GM12878 (cell line): ENCODE results near the gene LIMCH1. TPM values are rescaled to one million over a fixed set of nuclear protein-coding genes. Genes with fewer than 3 reads are reported as not detected.

ENCODE experiments used
- ATAC-seq: fragments of 200-7000 bp; cut with Tn5 transposase; 3 replicates; pipeline ENCODE4 v1.9.1; 2020; ENCODE audit warnings: mild to moderate bottlenecking, moderate library complexity
- BruUV-seq: library from RNA; stranded (reverse); fragments of 400-500 nt; replicated peaks from 2 replicates; lab custom pipeline; 2021; lab: Mats Ljungman, UMichigan
- CTCF ChIA-PET: fragments of 300-600 bp; sonication (Branson Sonifier 250); formaldehyde crosslinking; extraction: SDS; loops from one replicate; lab custom pipeline; 2021; ENCODE audit warnings: inconsistent platforms; lab: Yijun Ruan, JAX
- POLR2A ChIA-PET: fragments of 350-600 bp; formaldehyde crosslinking; extraction: SDS; loops from one replicate; lab custom pipeline; 2021; ENCODE audit warnings: inconsistent platforms; lab: Charles Lee
- RAD21 ChIA-PET: fragments of 300-600 bp; sonication (Branson Sonifier 250); formaldehyde crosslinking; loops from one replicate; lab custom pipeline; 2023; ENCODE audit warnings: antibody characterized with exemption; ENCODE audit not compliant: unreplicated experiment; lab: Charles Lee
- SMC1A ChIA-PET: fragments of 300-600 bp; sonication (Branson Sonifier 250); formaldehyde crosslinking; loops from one replicate; lab custom pipeline; 2023; ENCODE audit not compliant: unreplicated experiment, uncharacterized antibody; lab: Charles Lee
- DNase-seq: peaks from one replicate; pipeline ENCODE4 v3.0.0-alpha.2; 2011; ENCODE audit warnings: low read depth, low spot score
- FAIRE-seq: peaks from 3 replicates; lab custom pipeline; 2011; peaks lifted over from hg19 to GRCh38; lab: Jason Lieb, UNC
- H2AFZ ChIP-seq: 2 replicates; pipeline ENCODE4 v1.6.0; 2011; ENCODE audit warnings: low read depth, low read length, control low read depth; ENCODE audit not compliant: control insufficient read depth
- H3K27ac ChIP-seq: 2 replicates; pipeline ENCODE4 v1.5.1; 2011; ENCODE audit warnings: control low read depth; ENCODE audit not compliant: control insufficient read depth, insufficient read depth
- H3K27me3 ChIP-seq, 2 experiments: replicated peaks in 1 of 2; 2 replicates each; pipeline versions ENCODE4 v1.6.0 to v1.6.1; 2011; ENCODE audit warnings: low read length in 1 of 2; ENCODE audit not compliant: control insufficient read depth in 2 of 2, insufficient read depth in 2 of 2
- H3K36me3 ChIP-seq, 2 experiments: 2 replicates each; pipeline ENCODE4 v1.5.1; 2011; ENCODE audit warnings: low read length in 1 of 2; ENCODE audit not compliant: control insufficient read depth in 2 of 2, insufficient read depth in 2 of 2
- H3K4me1 ChIP-seq: 2 replicates; pipeline ENCODE4 v1.6.1; 2011; ENCODE audit warnings: mild to moderate bottlenecking, low read length, moderate library complexity, mixed read lengths; ENCODE audit not compliant: control insufficient read depth, insufficient read depth
- H3K4me2 ChIP-seq: 2 replicates; pipeline ENCODE4 v1.6.0; 2011; ENCODE audit warnings: control low read depth; ENCODE audit not compliant: control insufficient read depth, insufficient read depth
- H3K4me3 ChIP-seq: fragments of 200-600 bp; sonication (generic); 2 replicates; pipeline ENCODE4 v1.5.1; 2016
- H3K79me2 ChIP-seq: 2 replicates; pipeline ENCODE4 v1.6.0; 2011; ENCODE audit warnings: low read length; ENCODE audit not compliant: control insufficient read depth, insufficient read depth
- H3K9ac ChIP-seq: 2 replicates; pipeline ENCODE4 v1.8.0; 2011; ENCODE audit warnings: low read length, control low read depth, mixed read lengths; ENCODE audit not compliant: control insufficient read depth, insufficient read depth
- H3K9me3 ChIP-seq: replicated peaks from 3 replicates; pipeline ENCODE4 v1.5.1; 2011; ENCODE audit warnings: mild to moderate bottlenecking, low read length; ENCODE audit not compliant: control insufficient read depth, insufficient read depth
- H4K20me1 ChIP-seq: 2 replicates; pipeline ENCODE4 v1.6.0; 2011; ENCODE audit not compliant: control insufficient read depth, insufficient read depth
- CBX5 ChIP-seq: sonication (generic); IDR thresholded peaks from 2 replicates; pipeline ENCODE4 v1.6.1; 2016; ENCODE audit warnings: low read depth, moderate library complexity, mild to moderate bottlenecking, inconsistent platforms
- CREB1 ChIP-seq: IDR thresholded peaks from 2 replicates; pipeline ENCODE4 v1.6.1; 2012; ENCODE audit warnings: low read depth, mild to moderate bottlenecking, inconsistent platforms
- ESRRA ChIP-seq: IDR thresholded peaks from 2 replicates; pipeline ENCODE4 v1.6.1; 2012; ENCODE audit warnings: mild to moderate bottlenecking, low read length, improper control_type of control experiment
- ETV6 ChIP-seq, 2 experiments: fragments of 450-650 bp in 1 of 2; IDR thresholded peaks in 1 of 2; conservative IDR thresholded peaks in 1 of 2; 2 replicates each; pipeline ENCODE4 v1.6.1; 2014; ENCODE audit warnings: antibody characterized with exemption in 1 of 2, borderline replicate concordance in 1 of 2, low read depth in 1 of 2, mild to moderate bottlenecking in 1 of 2, moderate library complexity in 1 of 2
- IRF5 ChIP-seq: fragments of 450-650 bp; IDR thresholded peaks from 2 replicates; pipeline ENCODE4 v1.6.1; 2017; ENCODE audit warnings: borderline replicate concordance
- MXI1 ChIP-seq: fragments of 150-350 bp; IDR thresholded peaks from 2 replicates; pipeline ENCODE4 v1.6.1; 2011; ENCODE audit warnings: low read depth, mild to moderate bottlenecking, inconsistent platforms, low read length, improper control_type of control experiment
- SIX5 ChIP-seq: IDR thresholded peaks from 2 replicates; pipeline ENCODE4 v1.6.1; 2011; ENCODE audit warnings: mild to moderate bottlenecking, low read depth, low read length, moderate library complexity; ENCODE audit not compliant: severe bottlenecking
- ZBED1 ChIP-seq: IDR thresholded peaks from 2 replicates; pipeline ENCODE4 v1.6.1; 2016; ENCODE audit warnings: borderline replicate concordance
- ZZZ3 ChIP-seq: IDR thresholded peaks from 2 replicates; pipeline ENCODE4 v1.6.1; 2011; ENCODE audit warnings: low read depth; ENCODE audit not compliant: control insufficient read depth, insufficient read length
- WGBS: methylation state at CpG from one replicate; pipeline ENCODE4 v1.1.6; 2016; ENCODE audit warnings: low lambda C conversion rate; ENCODE audit not compliant: insufficient replicate concordance, insufficient coverage; ENCODE audit errors: missing lambda C conversion rate; 5-methylcytosine and 5-hydroxymethylcytosine counted together
- in situ Hi-C: fragments of 300-500 bp; cut with MboI; formaldehyde crosslinking; loops from 9 replicates; pipeline ENCODE4 v1.14.3; 2018; ENCODE audit warnings: mixed read lengths
- intact Hi-C: fragments of 100-400 bp; cut with micrococcal nuclease; formaldehyde crosslinking; loops from one replicate; pipeline ENCODE4 v1.14.2; 2022; ENCODE audit not compliant: unreplicated experiment
- polyA plus RNA-seq, 11 experiments: library from polyadenylated mRNA; depleted of rRNA in 4 of 11; unstranded in 6 of 11; stranded (reverse) in 5 of 11; fragments of >200 nt; fragmentation: Nextera tagmentation in 4 of 11; fragmentation: Illumina TruSeq in 1 of 11; extraction: Ambion mirVana in 4 of 11; extraction: Trizol in 1 of 11; gene quantifications; 1 replicate in 1 of 11; 2 replicates in 10 of 11; pipeline versions ENCODE4 v1.2.1 to v1.2.3, GENCODE V29; 2011 to 2016; ENCODE audit warnings: inconsistent platforms in 2 of 11, missing spikeins in 2 of 11, low read depth in 1 of 11
- total RNA-seq, 4 experiments: library from RNA; depleted of rRNA in 3 of 4; stranded (reverse); fragments of >200 nt in 3 of 4; fragmentation: Illumina TruSeq in 1 of 4; extraction: Trizol in 1 of 4; gene quantifications; 2 replicates each; pipeline versions ENCODE4 v1.2.1 to v1.2.3, GENCODE V29; 2013 to 2021
- TF ChIP-seq, protein P1 (sequence below): fragments of 450-650 bp; formaldehyde crosslinking; IDR thresholded peaks from 2 replicates; pipeline ENCODE4 v1.4.0; 2022; ENCODE audit warnings: mild to moderate bottlenecking, moderate library complexity
- TF ChIP-seq, protein P2 (sequence below): fragments of 450-650 bp; IDR thresholded peaks from 2 replicates; pipeline ENCODE4 v1.6.1; 2017; ENCODE audit warnings: mild to moderate bottlenecking, moderate library complexity
- TF ChIP-seq, protein P3 (sequence below): fragments of 450-650 bp; IDR thresholded peaks from 2 replicates; pipeline ENCODE4 v1.6.1; 2017; ENCODE audit warnings: mild to moderate bottlenecking, low read depth, inconsistent platforms; ENCODE audit not compliant: poor library complexity, severe bottlenecking

The LIMCH1 gene
- total and polyA plus RNA-seq, 10 of the 15 experiments (the other 5 are each of a cell fraction or from before 2014, with no cell fraction given), result 0.07 to 0.15 TPM; not detected in 8

- CTCF ChIA-PET, result interaction anchor here (7.0 kb wide), 1 partner anchor 385 kb away, joined by 126 read pairs; no protein-coding TSS in a partner anchor
- no peaks in the 10 kb centered on the region for H3K36me3 ChIP-seq
- FAIRE-seq, result no peak
- H2AFZ ChIP-seq, result no peak overlapping the region
- BruUV-seq, result no TSS peak
- peaks cover 0 to 2% of the 10 kb centered on the region in 2 experiments; a peak in 1 of 4 replicates for H3K27me3 ChIP-seq
- no peaks in the 10 kb centered on the region for H3K9me3 ChIP-seq
- in situ Hi-C loops (loop anchor here (25.0 kb wide), 1 partner anchor 753 kb away; no protein-coding TSS in a partner anchor), intact Hi-C loops (loop anchor here (10.0 kb wide), 1 partner anchor 731 kb away; no protein-coding TSS in a partner anchor)
- H3K4me1 ChIP-seq, result no peaks in the 10 kb centered on the region
- 18% methylated on average over 3 of the region's 3 CpGs for WGBS
- POLR2A ChIA-PET, result no interaction called here
- H4K20me1 ChIP-seq, result no peaks in the 10 kb centered on the region
- RAD21 ChIA-PET, result no interaction called here
- no peak overlapping the region for H3K27ac ChIP-seq
- no peak overlapping the region for H3K4me3 ChIP-seq
- no peak overlapping the region for H3K4me2 ChIP-seq
- DNase-seq, result no peak
- no peak overlapping the region for H3K9ac ChIP-seq
- no peak for ATAC-seq
- no peaks in the 10 kb centered on the region for H3K79me2 ChIP-seq
- SMC1A ChIA-PET, result interaction anchor here (7.0 kb wide), 1 partner anchor 386 kb away, joined by 67 read pairs; no protein-coding TSS in a partner anchor
- TF ChIP-seq ETV6 (conservative IDR thresholded peaks at IDR 0.05 in 1 of 2, IDR thresholded peaks at IDR 0.05 in 1 of 2; ENCODE audit: borderline replicate concordance in 1 of 2, low read depth in 1 of 2), result no peak
- TF ChIP-seq MXI1, result no peak
- TF ChIP-seq ZZZ3, result no peak
- TF ChIP-seq, protein P1, sequence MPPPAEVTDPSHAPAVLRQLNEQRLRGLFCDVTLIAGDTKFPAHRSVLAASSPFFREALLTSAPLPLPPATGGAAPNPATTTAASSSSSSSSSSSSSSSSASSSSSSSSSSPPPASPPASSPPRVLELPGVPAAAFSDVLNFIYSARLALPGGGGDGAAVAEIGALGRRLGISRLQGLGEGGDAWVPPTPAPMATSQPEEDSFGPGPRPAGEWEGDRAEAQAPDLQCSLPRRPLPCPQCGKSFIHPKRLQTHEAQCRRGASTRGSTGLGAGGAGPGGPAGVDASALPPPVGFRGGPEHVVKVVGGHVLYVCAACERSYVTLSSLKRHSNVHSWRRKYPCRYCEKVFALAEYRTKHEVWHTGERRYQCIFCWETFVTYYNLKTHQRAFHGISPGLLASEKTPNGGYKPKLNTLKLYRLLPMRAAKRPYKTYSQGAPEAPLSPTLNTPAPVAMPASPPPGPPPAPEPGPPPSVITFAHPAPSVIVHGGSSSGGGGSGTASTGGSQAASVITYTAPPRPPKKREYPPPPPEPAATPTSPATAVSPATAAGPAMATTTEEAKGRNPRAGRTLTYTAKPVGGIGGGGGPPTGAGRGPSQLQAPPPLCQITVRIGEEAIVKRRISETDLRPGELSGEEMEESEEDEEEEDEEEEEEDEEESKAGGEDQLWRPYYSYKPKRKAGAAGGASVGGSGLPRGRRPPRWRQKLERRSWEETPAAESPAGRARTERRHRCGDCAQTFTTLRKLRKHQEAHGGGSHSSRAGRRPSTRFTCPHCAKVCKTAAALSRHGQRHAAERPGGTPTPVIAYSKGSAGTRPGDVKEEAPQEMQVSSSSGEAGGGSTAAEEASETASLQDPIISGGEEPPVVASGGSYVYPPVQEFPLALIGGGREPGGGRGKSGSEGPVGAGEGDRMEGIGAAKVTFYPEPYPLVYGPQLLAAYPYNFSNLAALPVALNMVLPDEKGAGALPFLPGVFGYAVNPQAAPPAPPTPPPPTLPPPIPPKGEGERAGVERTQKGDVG, result no peak
- TF ChIP-seq ZBED1, result no peak
- no peak for TF ChIP-seq CREB1
- no peak for TF ChIP-seq IRF5
- TF ChIP-seq, protein P2, sequence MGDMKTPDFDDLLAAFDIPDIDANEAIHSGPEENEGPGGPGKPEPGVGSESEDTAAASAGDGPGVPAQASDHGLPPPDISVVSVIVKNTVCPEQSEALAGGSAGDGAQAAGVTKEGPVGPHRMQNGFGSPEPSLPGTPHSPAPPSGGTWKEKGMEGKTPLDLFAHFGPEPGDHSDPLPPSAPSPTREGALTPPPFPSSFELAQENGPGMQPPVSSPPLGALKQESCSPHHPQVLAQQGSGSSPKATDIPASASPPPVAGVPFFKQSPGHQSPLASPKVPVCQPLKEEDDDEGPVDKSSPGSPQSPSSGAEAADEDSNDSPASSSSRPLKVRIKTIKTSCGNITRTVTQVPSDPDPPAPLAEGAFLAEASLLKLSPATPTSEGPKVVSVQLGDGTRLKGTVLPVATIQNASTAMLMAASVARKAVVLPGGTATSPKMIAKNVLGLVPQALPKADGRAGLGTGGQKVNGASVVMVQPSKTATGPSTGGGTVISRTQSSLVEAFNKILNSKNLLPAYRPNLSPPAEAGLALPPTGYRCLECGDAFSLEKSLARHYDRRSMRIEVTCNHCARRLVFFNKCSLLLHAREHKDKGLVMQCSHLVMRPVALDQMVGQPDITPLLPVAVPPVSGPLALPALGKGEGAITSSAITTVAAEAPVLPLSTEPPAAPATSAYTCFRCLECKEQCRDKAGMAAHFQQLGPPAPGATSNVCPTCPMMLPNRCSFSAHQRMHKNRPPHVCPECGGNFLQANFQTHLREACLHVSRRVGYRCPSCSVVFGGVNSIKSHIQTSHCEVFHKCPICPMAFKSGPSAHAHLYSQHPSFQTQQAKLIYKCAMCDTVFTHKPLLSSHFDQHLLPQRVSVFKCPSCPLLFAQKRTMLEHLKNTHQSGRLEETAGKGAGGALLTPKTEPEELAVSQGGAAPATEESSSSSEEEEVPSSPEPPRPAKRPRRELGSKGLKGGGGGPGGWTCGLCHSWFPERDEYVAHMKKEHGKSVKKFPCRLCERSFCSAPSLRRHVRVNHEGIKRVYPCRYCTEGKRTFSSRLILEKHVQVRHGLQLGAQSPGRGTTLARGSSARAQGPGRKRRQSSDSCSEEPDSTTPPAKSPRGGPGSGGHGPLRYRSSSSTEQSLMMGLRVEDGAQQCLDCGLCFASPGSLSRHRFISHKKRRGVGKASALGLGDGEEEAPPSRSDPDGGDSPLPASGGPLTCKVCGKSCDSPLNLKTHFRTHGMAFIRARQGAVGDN, result no peak
- TF ChIP-seq, protein P3, sequence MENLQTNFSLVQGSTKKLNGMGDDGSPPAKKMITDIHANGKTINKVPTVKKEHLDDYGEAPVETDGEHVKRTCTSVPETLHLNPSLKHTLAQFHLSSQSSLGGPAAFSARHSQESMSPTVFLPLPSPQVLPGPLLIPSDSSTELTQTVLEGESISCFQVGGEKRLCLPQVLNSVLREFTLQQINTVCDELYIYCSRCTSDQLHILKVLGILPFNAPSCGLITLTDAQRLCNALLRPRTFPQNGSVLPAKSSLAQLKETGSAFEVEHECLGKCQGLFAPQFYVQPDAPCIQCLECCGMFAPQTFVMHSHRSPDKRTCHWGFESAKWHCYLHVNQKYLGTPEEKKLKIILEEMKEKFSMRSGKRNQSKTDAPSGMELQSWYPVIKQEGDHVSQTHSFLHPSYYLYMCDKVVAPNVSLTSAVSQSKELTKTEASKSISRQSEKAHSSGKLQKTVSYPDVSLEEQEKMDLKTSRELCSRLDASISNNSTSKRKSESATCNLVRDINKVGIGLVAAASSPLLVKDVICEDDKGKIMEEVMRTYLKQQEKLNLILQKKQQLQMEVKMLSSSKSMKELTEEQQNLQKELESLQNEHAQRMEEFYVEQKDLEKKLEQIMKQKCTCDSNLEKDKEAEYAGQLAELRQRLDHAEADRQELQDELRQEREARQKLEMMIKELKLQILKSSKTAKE, result no peak
- TF ChIP-seq SIX5, result no peak
- no peak for TF ChIP-seq CBX5
- no peak for TF ChIP-seq ESRRA
These were observed 127.8 kb downstream of the LIMCH1 start for GRCh38 chr4:41665636-41666207.
